ENCODE measurements around the gene TBX5.

Gene TBX5

GRCh38 chr12:114430306-114430705 lies 24.4 kb upstream of the TBX5 start:
- no peak for DNase-seq

- no peak for DNase-seq
Measured at GRCh38 chr12:114425031-114425626, 19.2 kb upstream of the TBX5 start.

GRCh38 chr12:114420944-114421335 lies 15.0 kb upstream of the TBX5 start:
- no peak for DNase-seq

- no peak for DNase-seq
Measured at GRCh38 chr12:114420182-114420943, 14.4 kb upstream of the TBX5 start.

GRCh38 chr12:114416028-114416427 lies 10.1 kb upstream of the TBX5 start:
- no peak for DNase-seq

- DNase-seq: no peak
Measured at GRCh38 chr12:114415525-114415868, 9.6 kb upstream of the TBX5 start.

- DNase-seq: no peak
Measured at GRCh38 chr12:114414866-114415524, 9.1 kb upstream of the TBX5 start.

GRCh38 chr12:114414031-114414865 lies 8.3 kb upstream of the TBX5 start:
- no peak for DNase-seq

GRCh38 chr12:114412825-114413749 lies 7.1 kb upstream of the TBX5 start:
- DNase-seq: no peak

- DNase-seq: no peak
Measured at GRCh38 chr12:114412307-114412706, 6.4 kb upstream of the TBX5 start.

GRCh38 chr12:114411071-114411837 lies 5.3 kb upstream of the TBX5 start:
- no peak for DNase-seq

GRCh38 chr12:114409852-114410600 lies 4.1 kb upstream of the TBX5 start:
- DNase-seq: no peak

GRCh38 chr12:114408886-114409851 lies 3.2 kb upstream of the TBX5 start:
- no peak for DNase-seq

GRCh38 chr12:114408471-114408885 lies 2.5 kb upstream of the TBX5 start:
- DNase-seq: no peak

GRCh38 chr12:114407842-114408411 lies 2.0 kb upstream of the TBX5 start:
- DNase-seq: no peak

- no peak for DNase-seq
Measured at GRCh38 chr12:114406984-114407841, 1.3 kb upstream of the TBX5 start.

GRCh38 chr12:114406316-114406983 lies 506 bp upstream of the TBX5 start:
- peak; percentile 3 for DNase-seq

All from NCI-H2227 treated with DMSO at 0.1 percent for 48 hours (cell line).